Erythroblast (primary cell): Measurements from ENCODE around the gene HOXD13.

ENCODE experiments used
- GATA1 ChIP-seq: IDR thresholded peaks from 2 replicates; pipeline ENCODE4 v1.6.1; 2011; ENCODE audit warnings: low read depth, mild to moderate bottlenecking, control low read depth, low read length, moderate library complexity
- POLR2A ChIP-seq: IDR thresholded peaks from 2 replicates; pipeline ENCODE4 v1.6.1; 2011; ENCODE audit warnings: mild to moderate bottlenecking, low read length

DNA sequence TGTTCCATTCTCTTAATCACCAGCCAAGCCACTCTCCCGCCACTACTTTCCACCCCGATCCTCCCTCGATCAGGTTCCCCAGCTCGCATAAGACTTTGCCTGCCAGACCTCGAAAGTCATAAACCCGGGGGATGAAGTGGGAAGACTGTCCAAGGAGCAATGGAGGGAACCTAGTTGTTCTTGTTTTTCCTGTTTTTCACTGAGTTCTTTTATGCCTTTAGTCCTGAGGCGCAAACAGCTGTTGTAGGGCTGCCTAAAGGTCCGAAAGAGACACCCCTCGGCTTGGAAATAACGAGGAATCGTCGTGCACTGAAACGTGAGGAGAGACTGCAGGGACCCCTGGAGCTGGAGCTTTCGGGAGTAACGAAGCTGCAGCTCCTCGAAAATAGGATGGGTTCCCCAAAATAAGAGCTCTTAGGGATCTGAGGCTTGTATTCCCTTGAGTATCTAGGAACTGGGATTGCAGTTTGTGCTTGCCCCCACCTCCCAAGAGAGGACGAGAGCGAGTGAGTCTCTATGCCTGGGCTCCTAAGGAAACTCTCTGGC, 5.4 kb downstream of the HOXD13 start:
- no peak for TF ChIP-seq POLR2A
- no peak for TF ChIP-seq GATA1
